Central memory CD8-positive, alpha-beta T cell (primary cell): ENCODE measurements around the gene ARFRP1.
A peak's percentile ranks its signal among the peaks of the same experiment; 100 is the strongest.

Experiments
- ATAC-seq: fragments of 150-1000 bp; cut with Tn5 transposase; replicated peaks from 2 replicates; pipeline ENCODE4 v1.10.0; 2022; ENCODE audit warnings: mild to moderate bottlenecking, moderate FRiP score, moderate number of reproducible peaks; ENCODE audit not compliant: poor library complexity, severe bottlenecking; ENCODE audit errors: extremely low read depth
- DNase-seq, 2 donors: peaks; one replicate each; pipeline ENCODE4 v3.0.0; 2021; ENCODE audit warnings: low spot score in 2 of 2
- H3K27ac Mint-ChIP-seq: one replicate; pipeline ENCODE4 v1.8.0; 2022; ENCODE audit warnings: low read depth, mild to moderate bottlenecking, moderate library complexity, mixed read lengths
- H3K27me3 Mint-ChIP-seq: one replicate; pipeline ENCODE4 v1.8.0; 2022; ENCODE audit warnings: mixed read lengths
- H3K36me3 Mint-ChIP-seq: one replicate; pipeline ENCODE4 v1.8.0; 2022; ENCODE audit warnings: mild to moderate bottlenecking, moderate library complexity, mixed read lengths; ENCODE audit not compliant: insufficient read depth
- H3K4me1 Mint-ChIP-seq: one replicate; pipeline ENCODE4 v1.8.0; 2022; ENCODE audit warnings: mixed read lengths
- H3K4me3 Mint-ChIP-seq: one replicate; pipeline ENCODE4 v1.8.0; 2022; ENCODE audit warnings: mild to moderate bottlenecking, moderate library complexity, mixed read lengths
- H3K9me3 Mint-ChIP-seq: one replicate; pipeline ENCODE4 v1.8.0; 2022; ENCODE audit warnings: mixed read lengths

Gene ARFRP1

GRCh38 chr20:63701051-63701328 lies 6.8 kb downstream of the ARFRP1 start:
- ATAC-seq (no peak), DNase-seq (no peak)
- no peak overlapping the region for H3K27ac Mint-ChIP-seq
- H3K4me3 Mint-ChIP-seq, result no peak overlapping the region
- H3K36me3 Mint-ChIP-seq, result peaks cover 25% of the 10 kb centered on the region
- H3K4me1 Mint-ChIP-seq, result peaks cover 31% of the 10 kb centered on the region
- no peaks in the 10 kb centered on the region for H3K9me3 Mint-ChIP-seq
- no peaks in the 10 kb centered on the region for H3K27me3 Mint-ChIP-seq

- Mint-ChIP-seq H3K4me3 (no peak overlapping the region), H3K36me3 (peaks cover 27% of the 10 kb centered on the region), H3K27me3 (no peaks in the 10 kb centered on the region), H3K4me1 (peaks cover 30% of the 10 kb centered on the region), H3K27ac (no peak overlapping the region), H3K9me3 (no peaks in the 10 kb centered on the region)
- DNase-seq (no peak), ATAC-seq (no peak)
Measured at GRCh38 chr20:63700199-63701050, 7.4 kb downstream of the ARFRP1 start.

- DNase-seq, result no peak
- H3K27me3 Mint-ChIP-seq, result no peaks in the 10 kb centered on the region
- no peak for ATAC-seq
- H3K4me3 Mint-ChIP-seq, result peak overlapping the region; percentile 13
- H3K4me1 Mint-ChIP-seq, result peaks cover 25% of the 10 kb centered on the region
- no peak overlapping the region for H3K27ac Mint-ChIP-seq
- peaks cover 20% of the 10 kb centered on the region for H3K36me3 Mint-ChIP-seq
- no peaks in the 10 kb centered on the region for H3K9me3 Mint-ChIP-seq
Measured at GRCh38 chr20:63699466-63700198, 8.1 kb downstream of the ARFRP1 start.

GRCh38 chr20:63698739-63699465 lies 8.9 kb downstream of the ARFRP1 start:
- H3K4me1 Mint-ChIP-seq, result peaks cover 26% of the 10 kb centered on the region
- DNase-seq (no peak), ATAC-seq (no peak)
- H3K27me3 Mint-ChIP-seq, result no peaks in the 10 kb centered on the region
- peaks cover 19% of the 10 kb centered on the region for H3K36me3 Mint-ChIP-seq
- peak overlapping the region; percentile 13 for H3K4me3 Mint-ChIP-seq
- no peak overlapping the region for H3K27ac Mint-ChIP-seq
- no peaks in the 10 kb centered on the region for H3K9me3 Mint-ChIP-seq

DNA sequence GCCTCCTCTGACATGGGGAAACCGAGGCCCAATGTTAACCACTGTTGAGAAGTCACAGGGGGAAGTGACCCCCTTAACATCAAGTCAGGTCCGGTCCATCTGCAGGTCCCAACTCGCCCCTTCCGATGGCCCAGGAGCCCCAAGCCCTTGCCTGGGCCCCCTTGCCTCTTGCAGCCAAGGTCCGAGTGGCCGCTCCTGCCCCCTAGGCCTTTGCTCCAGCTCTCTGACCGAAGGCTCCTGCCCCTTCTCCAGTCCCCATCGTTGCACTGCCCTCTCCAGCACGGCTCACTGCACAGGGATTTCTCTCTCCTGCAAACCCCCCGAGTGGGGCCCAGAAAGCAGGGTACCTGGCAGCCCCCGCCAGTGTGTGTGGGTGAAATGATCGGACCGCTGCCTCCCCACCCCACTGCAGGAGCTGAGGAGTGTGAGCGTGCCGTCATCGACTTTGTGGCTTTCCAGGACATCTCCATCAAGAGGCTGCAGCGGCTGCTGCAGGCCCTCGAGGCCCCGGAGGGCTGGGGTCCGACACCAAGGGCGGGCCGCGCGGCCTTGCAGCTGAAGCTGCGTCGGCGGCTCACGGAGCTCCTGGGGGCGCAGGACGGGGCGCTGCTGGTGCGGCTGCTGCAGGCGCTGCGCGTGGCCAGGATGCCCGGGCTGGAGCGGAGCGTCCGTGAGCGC lies 9.8 kb downstream of the ARFRP1 start:
- Mint-ChIP-seq H3K9me3 (no peaks in the 10 kb centered on the region), H3K27ac (no peak overlapping the region), H3K4me3 (peak overlapping the region; percentile 43), H3K36me3 (peaks cover 25% of the 10 kb centered on the region), H3K4me1 (peaks cover 30% of the 10 kb centered on the region), H3K27me3 (no peaks in the 10 kb centered on the region)
- DNase-seq, result no peak
- ATAC-seq, result no peak

DNA sequence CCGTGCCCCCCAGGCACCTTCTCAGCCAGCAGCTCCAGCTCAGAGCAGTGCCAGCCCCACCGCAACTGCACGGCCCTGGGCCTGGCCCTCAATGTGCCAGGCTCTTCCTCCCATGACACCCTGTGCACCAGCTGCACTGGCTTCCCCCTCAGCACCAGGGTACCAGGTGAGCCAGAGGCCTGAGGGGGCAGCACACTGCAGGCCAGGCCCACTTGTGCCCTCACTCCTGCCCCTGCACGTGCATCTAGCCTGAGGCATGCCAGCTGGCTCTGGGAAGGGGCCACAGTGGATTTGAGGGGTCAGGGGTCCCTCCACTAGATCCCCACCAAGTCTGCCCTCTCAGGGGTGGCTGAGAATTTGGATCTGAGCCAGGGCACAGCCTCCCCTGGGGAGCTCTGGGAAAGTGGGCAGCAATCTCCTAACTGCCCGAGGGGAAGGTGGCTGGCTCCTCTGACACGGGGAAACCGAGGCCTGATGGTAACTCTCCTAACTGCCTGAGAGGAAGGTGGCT lies 10.4 kb downstream of the ARFRP1 start:
- peaks cover 30% of the 10 kb centered on the region for H3K4me1 Mint-ChIP-seq
- peak overlapping the region; percentile 51 for H3K27ac Mint-ChIP-seq
- ATAC-seq (no peak), DNase-seq (no peak)
- H3K27me3 Mint-ChIP-seq, result no peaks in the 10 kb centered on the region
- H3K4me3 Mint-ChIP-seq, result peak overlapping the region; percentile 58
- H3K36me3 Mint-ChIP-seq, result peaks cover 31% of the 10 kb centered on the region
- H3K9me3 Mint-ChIP-seq, result no peaks in the 10 kb centered on the region

GRCh38 chr20:63696628-63697356 lies 11.0 kb downstream of the ARFRP1 start, which contains the start of gene TNFRSF6B:
TNFRSF6B (plus strand) TSS chr20:63696652; CDS start chr20:63696768, 116 bp downstream.
- Mint-ChIP-seq H3K36me3 (peaks cover 30% of the 10 kb centered on the region), H3K4me3 (peak within 1 kb of the TSS; percentile 58), H3K27me3 (no peaks in the 10 kb centered on the region), H3K27ac (peak within 1 kb of the TSS; percentile 51), H3K4me1 (peaks cover 23% of the 10 kb centered on the region), H3K9me3 (no peaks in the 10 kb centered on the region)
- no peak for DNase-seq
- ATAC-seq, result peak; percentile 21

- no peak overlapping the region for H3K27ac Mint-ChIP-seq
- H3K27me3 Mint-ChIP-seq, result no peaks in the 10 kb centered on the region
- H3K9me3 Mint-ChIP-seq, result no peaks in the 10 kb centered on the region
- ATAC-seq (peak; percentile 75), DNase-seq (no peak)
- peak overlapping the region; percentile 25 for H3K4me3 Mint-ChIP-seq
- peaks cover 22% of the 10 kb centered on the region for H3K4me1 Mint-ChIP-seq
- peaks cover 36% of the 10 kb centered on the region for H3K36me3 Mint-ChIP-seq
Measured at GRCh38 chr20:63696306-63696627, 11.5 kb downstream of the ARFRP1 start.

GRCh38 chr20:63695424-63696305 lies 12.1 kb downstream of the ARFRP1 start:
- Mint-ChIP-seq H3K27me3 (no peaks in the 10 kb centered on the region), H3K9me3 (no peaks in the 10 kb centered on the region), H3K4me3 (peak overlapping the region; percentile 25), H3K36me3 (peaks cover 39% of the 10 kb centered on the region), H3K27ac (no peak overlapping the region), H3K4me1 (peaks cover 19% of the 10 kb centered on the region)
- no peak for ATAC-seq
- no peak for DNase-seq

- Mint-ChIP-seq H3K4me3 (peak overlapping the region; percentile 68), H3K36me3 (peaks cover 39% of the 10 kb centered on the region), H3K4me1 (peaks cover 19% of the 10 kb centered on the region), H3K9me3 (no peaks in the 10 kb centered on the region), H3K27me3 (no peaks in the 10 kb centered on the region), H3K27ac (peak overlapping the region; percentile 96)
- no peak for DNase-seq
- no peak for ATAC-seq
Measured at GRCh38 chr20:63694584-63695423, 13.0 kb downstream of the ARFRP1 start.
